ENCODE measurements around the gene LIX1L.

DNA sequence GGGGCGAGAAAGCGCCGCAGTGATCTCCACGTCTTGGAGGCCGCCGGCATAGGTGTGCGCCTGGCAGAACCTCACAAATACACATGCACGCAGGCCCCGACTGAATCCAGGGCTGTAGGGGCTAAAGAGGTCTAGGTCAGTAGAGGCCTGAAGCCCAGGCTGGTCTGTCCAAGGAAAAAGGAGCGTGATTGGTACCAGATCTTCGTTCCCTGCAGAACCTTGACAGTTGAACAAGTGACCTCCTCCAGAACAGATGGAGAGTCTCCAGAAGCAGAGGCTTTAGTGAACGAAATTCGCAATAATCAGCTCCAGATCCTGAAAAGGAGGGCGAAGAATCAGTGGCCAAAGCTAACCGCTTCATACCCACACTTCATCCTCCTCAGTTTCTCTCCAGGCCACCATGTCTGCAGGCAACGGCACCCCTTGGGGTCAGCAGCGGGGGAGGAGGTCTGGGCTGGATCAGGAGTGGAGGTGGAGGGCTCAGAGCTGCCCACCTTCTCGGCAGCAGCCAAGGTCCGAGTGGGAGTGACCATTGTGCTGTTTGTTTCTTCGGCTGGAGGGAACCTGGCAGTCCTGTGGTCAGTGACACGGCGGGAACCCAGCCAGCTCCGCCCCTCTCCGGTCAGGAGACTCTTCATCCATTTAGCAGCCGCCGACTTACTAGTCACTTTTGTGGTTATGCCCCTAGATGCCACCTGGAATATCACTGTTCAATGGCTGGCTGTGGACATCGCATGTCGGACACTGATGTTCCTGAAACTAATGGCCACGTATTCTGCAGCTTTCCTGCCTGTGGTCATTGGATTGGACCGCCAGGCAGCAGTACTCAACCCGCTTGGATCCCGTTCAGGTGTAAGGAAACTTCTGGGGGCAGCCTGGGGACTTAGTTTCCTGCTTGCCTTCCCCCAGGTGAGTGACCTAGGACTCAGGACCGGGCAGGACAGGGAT lies 38.6 kb downstream of the LIX1L start:
- no peak for TF ChIP-seq POLR2A (IDR thresholded peaks at IDR 0.05; ENCODE audit: low read depth, low read length)
- no peak for TF ChIP-seq JUN (IDR thresholded peaks at IDR 0.05; ENCODE audit: borderline replicate concordance, insufficient read depth, insufficient read length, low read depth)
- TF ChIP-seq POLR2AphosphoS5 (IDR thresholded peaks at IDR 0.05; ENCODE audit: insufficient read depth, low read depth, low read length), result no peak
- no peak for TF ChIP-seq GATA2 (IDR thresholded peaks at IDR 0.05; ENCODE audit: insufficient read depth, insufficient read length, low read depth, low read length)
- TF ChIP-seq EZH2 (IDR thresholded peaks at IDR 0.05; ENCODE audit: borderline replicate concordance, low read depth, low read length, severe bottlenecking), result no peak
- TF ChIP-seq, protein P1, sequence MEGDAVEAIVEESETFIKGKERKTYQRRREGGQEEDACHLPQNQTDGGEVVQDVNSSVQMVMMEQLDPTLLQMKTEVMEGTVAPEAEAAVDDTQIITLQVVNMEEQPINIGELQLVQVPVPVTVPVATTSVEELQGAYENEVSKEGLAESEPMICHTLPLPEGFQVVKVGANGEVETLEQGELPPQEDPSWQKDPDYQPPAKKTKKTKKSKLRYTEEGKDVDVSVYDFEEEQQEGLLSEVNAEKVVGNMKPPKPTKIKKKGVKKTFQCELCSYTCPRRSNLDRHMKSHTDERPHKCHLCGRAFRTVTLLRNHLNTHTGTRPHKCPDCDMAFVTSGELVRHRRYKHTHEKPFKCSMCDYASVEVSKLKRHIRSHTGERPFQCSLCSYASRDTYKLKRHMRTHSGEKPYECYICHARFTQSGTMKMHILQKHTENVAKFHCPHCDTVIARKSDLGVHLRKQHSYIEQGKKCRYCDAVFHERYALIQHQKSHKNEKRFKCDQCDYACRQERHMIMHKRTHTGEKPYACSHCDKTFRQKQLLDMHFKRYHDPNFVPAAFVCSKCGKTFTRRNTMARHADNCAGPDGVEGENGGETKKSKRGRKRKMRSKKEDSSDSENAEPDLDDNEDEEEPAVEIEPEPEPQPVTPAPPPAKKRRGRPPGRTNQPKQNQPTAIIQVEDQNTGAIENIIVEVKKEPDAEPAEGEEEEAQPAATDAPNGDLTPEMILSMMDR (IDR thresholded peaks at IDR 0.05; ENCODE audit: extremely low read depth in 1 of 2, insufficient read depth in 1 of 2, low read depth in 1 of 2, low read length in 2 of 2), result no peak
- TF ChIP-seq MYC (IDR thresholded peaks at IDR 0.05; ENCODE audit: low read depth, low read length), result no peak
- TF ChIP-seq, protein P2, sequence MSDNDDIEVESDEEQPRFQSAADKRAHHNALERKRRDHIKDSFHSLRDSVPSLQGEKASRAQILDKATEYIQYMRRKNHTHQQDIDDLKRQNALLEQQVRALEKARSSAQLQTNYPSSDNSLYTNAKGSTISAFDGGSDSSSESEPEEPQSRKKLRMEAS (IDR thresholded peaks at IDR 0.05; ENCODE audit: insufficient read depth, insufficient read length), result no peak
